ENCODE data around the gene S100G. TPM values are rescaled to one million over a fixed set of nuclear protein-coding genes. Genes with fewer than 3 reads are reported as not detected.

Gene S100G, protein sequence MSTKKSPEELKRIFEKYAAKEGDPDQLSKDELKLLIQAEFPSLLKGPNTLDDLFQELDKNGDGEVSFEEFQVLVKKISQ
- not detected in 2 replicates for total RNA-seq

DNA sequence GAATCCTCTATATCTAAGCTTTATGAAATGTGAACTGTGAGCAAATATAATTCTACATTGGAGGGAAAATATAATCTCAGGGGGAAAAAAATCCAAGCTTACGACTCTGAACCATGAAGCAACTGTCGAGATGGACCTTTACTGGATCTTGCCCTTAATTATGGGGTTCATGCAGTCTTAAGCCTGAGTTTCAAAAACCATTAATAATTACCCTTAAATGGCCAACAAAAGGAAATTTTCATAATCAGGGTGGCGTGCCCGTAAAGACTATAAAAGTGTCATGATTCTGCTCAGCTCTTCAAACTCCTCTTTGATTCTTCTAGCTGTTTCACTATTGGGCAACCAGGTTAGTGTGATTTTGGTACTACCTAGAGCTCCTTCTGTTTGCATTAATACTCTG lies at the start of gene S100G:
TSS of gene S100G (plus strand) at position 301 of the 400 bp plus-strand sequence. CDS start 849 bp downstream, outside the sequence.

Other genes with a start within 250 kb of the S100G start
- 11.9 TPM in 2 replicates for gene CTPS2, start 62.5 kb downstream of the S100G start, total RNA-seq
- gene SYAP1, start 69.5 kb downstream of the S100G start, total RNA-seq, result 18.4 and 22.5 TPM in 2 replicates
- 5.8 and 6.6 TPM in 2 replicates for gene TXLNG, start 136.3 kb downstream of the S100G start, total RNA-seq
- 127 and 134 TPM in 2 replicates for gene RBBP7, start 220.2 kb downstream of the S100G start, total RNA-seq